ENCODE results near the gene C13orf46. TPM values are rescaled to one million over a fixed set of nuclear protein-coding genes. Genes with fewer than 3 reads are reported as not detected.

C13orf46 gene
- total RNA-seq, 1 experiment from 2014 or later: 0.12 TPM

DNA sequence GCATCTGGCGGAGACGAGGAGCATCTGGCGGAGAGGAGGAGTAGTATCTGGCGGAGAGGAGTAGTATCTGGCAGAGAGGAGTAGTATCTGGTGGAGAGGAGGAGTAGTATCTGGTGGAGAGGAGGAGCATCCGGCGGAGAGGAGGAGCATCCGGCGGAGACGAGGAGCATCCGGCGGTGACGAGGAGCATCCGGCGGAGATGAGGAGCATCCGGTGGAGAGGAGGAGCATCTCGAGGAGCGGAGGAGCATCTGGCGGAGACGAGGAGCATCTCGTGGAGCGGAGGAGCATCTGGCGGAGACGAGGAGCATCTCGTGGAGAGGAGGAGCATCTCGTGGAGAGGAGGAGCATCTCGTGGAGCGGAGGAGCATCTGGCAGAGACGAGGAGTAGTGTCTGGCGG lies 18.6 kb downstream of the C13orf46 start:
- no peak for DNase-seq (ENCODE audit: low spot score)

DNA sequence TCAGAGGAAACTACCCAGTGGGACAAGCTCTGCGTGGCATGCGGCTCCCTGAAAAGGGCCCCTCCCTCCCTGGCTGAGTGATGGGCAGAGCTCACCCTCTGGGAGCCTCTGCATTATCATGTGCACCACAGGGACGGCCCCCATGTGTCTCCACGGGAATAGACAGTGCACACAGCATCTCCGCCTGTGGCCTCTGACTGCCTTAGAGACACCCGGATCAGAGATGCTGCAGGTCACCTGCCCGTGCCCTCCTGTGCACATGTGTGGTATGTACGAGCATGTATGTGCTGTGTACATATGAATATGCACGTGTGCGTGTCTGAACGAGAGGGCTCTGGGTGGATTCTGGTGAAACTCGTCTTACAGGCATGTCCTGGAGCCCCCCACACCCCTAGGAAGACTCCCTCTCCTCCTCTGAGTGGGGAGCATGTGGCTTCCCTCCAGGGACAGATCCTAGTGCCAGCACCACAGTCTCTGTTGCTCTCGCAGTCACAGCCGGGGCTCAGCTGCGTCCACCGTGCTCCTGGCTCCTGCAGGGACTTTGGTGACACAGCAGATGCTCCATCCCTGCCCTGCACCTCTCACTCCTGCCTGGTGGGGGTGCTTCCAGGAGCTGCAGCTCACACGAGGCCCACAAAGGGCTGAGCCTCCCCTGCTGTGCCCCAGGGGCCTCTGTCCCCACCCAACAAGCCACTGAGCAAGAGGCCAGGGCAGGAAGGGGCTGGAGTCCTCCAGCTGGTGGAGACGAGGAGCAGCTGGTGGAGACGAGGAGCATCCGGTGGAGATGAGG lies 19.6 kb downstream of the C13orf46 start:
- no peak for DNase-seq (ENCODE audit: low spot score)

DNA sequence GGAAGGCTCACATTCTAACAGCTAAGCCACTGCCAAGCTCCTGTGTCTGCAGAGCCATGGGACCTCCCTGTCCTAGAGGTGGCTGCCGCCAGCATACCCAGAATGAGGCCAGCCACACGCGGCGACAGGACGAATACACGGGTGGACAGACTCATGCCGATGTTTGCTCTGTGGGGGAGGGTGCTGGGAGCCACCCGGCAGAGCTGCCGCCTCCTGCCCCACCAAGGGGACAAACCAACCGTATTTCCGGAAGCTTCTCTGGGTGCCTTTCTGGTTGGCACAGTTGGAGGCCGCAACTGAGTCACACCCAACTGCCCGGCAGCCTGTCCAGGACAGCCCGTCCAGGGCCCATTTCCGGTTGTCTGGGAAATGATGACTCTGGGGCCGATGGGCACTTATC lies 20.3 kb downstream of the C13orf46 start:
- no peak for DNase-seq (ENCODE audit: low spot score)

DNA sequence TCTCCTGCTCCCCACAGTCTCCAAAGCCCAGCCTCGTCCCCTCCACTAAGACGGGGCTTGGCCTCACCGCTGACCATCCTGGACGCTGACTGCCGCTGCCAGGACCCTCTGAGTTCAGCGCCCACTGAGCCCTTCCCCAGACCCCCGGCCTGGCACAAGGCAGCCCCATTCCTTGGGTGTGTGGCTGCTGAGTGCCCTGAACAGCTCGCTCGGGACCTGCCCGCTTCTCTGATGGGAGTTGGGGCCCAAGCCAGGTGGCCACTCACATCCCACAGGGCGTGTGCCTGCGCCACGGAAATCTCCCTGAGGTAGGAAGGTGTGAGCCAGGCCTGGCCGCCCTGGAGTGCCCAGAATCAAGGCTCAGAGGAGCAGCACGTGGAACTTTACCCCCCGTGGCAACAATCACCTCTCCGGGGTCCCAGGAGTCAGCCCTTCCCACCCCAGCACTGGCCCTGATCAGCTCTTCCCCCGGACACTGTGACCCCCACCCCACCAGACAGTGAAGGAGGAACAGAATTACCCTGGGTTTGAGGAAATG lies 20.8 kb downstream of the C13orf46 start:
- no peak for DNase-seq (ENCODE audit: low spot score)

DNA sequence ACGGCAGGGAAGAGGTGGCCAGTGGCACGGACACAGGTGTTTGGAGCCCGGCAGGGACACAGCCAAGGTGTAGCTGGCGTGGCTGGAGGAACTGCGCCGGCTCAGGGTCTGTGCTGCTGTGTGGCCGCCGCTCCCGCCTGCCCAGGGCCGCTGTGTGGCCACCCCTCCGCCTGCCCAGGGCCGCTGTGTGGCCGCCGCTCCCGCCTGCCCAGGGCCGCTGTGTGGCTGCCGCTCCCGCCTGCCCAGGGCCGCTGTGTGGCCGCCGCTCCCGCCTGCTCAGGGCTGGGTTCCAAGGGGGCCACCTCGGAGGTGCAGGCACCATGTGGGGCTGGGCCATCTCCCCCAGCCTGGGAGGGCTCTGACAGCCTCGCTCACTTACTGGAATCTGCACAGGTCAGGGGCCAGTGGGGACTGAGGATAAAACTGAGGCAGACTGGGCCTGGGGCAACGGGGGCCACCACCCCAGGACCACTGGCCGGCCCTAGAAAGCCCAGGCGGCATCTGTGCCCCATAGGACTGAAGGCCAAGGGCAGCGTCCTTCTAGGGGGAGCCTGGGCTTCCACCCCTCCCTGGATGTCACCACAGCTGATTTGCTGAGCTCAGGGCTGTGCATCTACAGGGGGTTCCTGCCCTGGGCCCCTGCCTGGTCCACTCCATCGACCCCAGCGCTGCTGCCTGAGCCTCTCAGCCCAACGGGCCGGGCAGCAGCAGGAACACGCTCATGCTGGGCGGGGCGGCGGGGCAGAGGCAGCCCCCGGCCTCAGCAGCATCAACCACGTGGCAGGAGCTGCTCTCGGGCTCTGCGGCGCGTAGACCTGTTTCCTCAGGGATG lies 21.5 kb downstream of the C13orf46 start:
- DNase-seq (ENCODE audit: low spot score): no peak

DNA sequence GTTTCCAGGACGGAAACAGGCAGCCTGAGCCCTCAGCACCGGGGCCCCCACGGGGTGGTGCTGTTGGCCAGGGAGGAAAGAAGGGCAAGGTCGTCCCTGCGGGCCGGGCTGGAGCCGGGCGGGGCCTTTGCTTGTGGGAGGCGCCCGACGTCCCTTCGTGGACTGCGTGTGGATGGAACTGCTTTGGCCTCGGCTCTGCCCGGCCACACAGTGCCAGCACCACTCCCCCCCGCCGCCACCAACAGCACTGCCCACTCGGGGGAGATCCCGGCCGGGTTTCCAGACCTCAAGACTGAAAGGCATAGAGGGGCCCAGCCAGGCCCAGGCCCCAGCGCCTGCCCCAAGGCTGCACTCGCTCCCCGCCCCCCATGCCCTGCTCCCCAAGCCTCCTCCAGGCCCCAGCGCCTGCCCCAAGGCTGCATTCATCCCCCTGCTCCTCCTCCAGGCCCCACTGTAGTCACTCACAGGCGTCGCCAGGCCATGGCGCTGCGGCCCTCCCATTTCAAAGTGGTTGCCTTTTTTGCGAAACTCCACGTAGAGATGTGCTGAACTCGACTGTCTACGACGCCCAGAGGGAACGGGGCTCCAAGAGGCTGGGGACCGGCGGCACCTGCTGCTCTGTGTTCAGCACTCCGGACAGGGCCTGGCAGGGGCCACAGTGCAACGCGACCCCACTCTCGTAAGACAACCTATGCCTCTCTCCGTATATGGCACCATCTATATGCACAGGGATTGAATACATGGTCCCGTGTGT lies 22.5 kb downstream of the C13orf46 start:
- DNase-seq (ENCODE audit: low spot score): no peak

DNA sequence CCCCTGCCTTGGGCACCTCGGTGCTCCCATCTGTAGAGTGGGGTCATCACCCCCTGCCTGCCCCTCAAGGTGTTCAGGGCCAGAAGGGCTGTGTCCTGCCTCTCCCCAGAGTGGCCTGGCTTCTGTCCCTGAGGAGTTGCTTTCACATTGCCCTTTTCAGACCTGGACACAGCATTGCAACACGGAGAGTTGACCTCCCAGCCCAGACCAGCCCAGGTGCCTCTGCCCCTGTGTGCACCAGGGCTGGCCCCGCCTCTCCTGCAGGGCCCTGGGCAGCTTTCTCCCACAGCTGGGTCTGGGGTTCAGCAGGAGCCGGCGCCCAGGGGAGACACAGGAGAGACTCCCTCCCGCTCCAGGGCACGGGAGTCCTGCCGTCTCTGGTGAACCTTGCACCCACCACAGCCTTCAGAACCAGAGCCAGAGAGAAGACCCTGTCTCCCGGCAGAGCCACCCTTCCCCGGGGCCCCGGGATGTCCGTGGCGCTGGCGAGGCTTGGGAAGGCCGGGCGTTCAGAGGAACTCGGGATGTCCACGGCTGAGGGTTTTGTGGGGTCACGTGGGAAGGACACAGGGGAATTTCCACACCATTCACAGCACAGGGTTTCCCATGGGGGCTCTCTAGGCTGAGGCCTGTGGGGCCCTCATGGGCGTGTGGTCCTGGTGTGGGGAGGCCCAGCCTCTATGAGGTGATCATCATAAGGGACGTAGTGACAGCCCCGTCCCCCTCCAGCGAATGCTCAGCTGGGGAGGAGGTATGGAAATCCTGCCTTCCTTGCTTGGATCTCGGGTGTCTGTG lies 23.2 kb downstream of the C13orf46 start:
- no peak for DNase-seq (ENCODE audit: low spot score)

DNA sequence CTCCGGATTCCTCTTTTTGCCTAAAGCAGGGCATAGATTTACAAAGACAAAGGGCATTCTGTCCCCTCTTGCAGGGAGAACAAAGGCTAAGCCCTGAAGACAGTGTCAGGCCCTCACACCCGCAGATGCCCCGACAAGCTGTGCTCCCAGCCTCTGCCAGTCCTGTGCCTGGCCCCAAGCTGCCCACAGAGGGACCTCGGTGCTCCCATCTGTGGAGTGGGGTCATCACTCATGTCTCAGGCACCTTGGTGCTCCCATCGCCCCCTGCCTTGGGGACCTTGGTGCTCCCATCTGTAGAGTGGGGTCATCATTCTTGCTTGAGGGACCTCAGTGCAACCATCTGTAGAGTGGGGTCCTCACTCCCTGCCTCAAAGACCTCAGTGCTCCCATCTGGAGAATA lies 24.3 kb downstream of the C13orf46 start:
- no peak for DNase-seq (ENCODE audit: low spot score)

DNA sequence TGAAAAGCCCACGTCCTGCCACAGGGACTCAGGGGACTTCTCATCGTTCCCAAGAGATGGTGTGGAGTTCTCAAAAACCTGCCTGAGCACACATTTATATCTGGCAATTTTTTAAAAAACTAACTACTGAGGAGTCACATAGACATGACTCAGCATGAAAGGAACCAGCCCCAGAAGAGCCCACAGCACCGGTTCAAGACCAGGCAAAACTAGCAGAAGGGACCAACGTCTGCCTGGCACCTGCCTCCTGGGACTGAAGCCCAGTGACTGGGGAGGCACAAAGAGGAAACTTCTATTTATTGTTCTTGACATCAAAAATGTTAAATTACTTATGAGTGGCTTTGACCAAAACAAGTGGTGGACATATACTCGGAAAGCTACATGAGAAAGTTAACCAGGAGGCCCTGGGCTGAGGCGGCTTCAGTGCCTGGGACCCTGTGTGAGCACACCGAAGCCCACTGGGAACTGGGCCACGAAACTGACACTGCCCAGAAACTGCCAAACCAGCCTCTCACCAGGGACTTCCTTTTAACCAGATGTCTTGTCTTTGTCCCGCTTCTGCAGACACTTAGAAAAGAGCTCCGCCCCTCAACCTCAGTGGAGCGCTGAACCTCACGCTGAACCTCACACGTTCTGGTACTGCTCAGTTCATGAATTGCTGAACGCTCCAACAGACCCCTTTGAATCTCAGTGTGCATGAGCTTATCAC lies 25.7 kb downstream of the C13orf46 start:
- no peak for DNase-seq (ENCODE audit: low spot score)

DNA sequence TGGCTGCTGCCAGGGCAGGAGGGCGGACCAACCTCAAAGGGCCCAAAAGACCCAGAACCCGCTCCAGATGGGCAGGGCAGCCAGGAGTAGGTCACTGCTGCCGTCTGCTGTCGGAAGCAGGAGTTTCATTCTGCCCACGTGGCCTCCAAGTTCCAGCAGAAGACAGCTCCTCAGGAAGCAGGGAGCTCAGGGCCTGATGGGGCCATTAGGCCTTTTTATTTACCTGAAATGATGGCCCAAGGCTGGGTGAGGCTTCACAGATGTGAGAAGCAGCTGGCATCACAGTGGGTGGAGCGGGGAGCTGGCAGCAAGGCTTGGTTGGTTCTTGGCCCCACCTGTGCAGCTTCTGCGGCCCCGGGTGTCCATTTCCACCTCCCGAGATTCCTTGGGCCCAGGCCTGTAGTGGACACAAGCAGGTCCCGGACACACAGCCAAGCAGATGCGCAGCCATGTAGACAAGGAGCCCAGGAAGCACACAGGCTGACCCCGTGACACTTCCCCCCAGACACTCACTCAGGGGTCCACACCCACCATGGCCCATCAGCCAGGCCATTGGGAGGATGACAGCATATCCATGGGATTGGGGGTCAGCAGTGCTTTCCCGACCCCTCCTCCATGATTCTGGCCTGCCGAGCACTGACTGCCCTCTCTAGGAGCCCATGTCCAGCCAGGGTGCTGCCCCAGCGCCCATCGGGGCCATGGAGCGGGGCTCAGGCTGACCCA lies 26.4 kb downstream of the C13orf46 start:
- DNase-seq (ENCODE audit: low spot score): no peak

DNA sequence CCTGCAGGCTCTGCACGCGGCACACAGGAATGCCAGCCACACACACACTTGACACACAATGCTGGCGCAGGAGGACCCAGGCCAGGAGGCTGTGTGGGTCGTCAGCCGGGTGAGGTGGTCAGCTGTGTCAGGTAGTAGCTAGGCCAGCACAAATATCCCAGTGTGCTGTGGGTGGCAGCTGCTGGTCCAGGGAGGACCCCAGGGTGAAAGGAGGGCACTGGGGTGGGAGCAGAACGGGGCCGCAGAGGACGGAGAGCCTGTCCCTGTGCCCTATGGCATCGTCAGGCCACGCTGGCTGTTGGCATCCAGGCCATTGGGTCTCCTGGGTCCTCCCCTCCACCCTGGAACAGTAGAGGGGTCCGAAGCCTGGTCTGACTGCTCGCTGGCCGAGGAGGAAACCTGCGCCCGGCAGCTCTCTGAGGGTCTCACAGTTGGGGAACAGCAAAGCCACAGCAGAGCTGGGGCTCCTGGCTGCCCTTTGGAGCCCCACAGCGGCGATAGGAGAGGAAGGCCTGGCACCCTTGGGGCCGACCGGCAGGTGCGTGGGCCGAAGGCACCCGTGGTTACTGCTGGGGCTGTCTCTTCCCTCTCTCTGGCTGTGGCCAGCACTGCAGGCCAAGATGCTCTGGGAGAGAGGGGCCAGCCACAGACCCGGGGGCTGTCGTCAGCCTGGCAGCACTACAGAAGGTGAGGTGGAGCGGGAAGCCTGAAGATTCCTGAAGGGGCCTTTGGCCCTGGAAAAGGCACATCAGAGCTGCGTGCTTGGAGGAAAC lies 27.3 kb downstream of the C13orf46 start:
- DNase-seq (ENCODE audit: low spot score): no peak

DNA sequence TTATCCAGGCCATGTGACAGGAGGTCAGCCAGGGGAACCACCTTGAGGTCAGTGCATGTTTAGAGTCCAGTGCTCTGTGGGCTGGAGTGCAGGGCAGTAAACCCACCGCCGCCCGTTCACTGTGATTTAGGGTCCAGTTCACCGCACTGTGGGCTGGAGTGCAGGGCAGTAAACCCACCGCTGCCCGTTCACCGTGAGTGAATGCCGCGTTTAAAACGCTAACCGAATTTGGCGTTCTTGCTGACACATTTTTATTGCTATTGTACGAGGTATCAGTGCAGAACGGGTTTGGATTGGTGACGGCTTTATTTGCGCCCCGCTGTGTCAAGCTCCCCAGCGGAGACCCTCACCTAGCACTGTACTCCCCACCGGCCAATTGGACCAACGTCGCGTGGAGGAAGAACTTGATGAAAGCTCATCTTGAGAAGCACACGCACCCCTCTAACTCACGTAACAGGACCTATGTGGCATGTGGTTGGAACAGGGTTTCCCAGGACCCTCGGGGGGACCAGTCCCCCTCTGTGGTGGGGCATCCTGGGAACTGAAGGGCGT lies 27.9 kb downstream of the C13orf46 start:
- no peak for DNase-seq (ENCODE audit: low spot score)

DNA sequence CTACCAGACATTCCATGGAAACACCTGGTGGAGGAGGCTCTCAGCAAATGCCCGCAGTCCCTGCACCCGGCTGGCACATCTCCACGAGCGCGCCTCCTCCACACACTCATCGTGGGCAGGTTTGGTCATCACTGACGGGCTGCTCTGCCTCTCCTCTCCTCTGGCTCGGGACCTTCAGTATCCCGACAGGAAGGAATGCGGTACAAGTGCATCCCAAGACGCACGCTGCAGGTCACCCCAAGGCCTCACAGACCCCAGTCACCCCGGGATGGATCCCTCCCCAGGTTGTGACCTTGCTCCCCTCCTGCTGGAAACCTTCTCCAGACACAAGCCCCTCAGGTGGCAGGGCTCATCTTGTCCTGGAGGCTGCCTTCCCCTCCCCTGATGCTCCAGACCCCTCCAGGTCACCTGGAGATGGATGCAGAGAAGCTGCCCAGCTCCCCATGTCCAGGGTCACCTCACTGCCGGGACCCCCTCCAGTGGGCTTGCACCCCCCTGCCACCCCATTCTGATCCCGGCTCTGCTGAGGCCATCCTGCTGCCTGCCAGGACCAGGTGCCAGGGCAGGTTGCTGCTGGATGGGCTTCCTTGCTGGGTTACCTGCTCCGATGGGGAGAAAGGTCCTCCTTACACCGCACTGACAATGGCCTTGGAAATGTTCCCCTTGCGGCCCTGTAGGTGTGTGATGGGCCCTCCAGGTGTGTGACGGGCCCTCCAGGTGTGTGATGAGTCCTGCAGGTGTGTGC lies 29.9 kb downstream of the C13orf46 start:
- DNase-seq (ENCODE audit: low spot score): no peak

DNA sequence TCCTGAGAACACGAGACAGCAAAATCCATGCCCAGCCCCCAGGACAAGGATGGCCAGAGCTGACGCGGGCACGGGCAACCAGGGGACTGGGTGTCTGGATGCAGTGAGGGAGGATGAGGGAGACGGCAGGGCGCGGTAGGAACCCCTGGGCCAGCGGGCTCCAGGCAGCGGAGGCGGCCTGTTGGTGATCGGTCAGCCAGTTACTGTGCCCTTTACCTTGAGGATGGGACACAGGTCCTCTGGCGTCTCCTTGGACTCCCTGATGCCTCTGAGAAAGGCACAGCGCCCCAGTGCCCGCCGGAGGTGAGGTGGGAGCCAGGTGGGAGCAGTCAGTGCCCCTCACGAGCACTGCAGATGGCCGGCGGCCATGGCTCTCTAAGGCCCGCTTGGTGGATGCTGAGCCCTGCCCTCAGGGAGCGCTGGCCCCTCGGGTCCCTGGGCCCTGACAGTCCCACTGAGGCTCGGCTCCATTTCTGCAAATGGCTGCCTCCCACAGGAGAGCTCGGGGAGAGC lies 31.2 kb downstream of the C13orf46 start:
- DNase-seq (ENCODE audit: low spot score): no peak

DNA sequence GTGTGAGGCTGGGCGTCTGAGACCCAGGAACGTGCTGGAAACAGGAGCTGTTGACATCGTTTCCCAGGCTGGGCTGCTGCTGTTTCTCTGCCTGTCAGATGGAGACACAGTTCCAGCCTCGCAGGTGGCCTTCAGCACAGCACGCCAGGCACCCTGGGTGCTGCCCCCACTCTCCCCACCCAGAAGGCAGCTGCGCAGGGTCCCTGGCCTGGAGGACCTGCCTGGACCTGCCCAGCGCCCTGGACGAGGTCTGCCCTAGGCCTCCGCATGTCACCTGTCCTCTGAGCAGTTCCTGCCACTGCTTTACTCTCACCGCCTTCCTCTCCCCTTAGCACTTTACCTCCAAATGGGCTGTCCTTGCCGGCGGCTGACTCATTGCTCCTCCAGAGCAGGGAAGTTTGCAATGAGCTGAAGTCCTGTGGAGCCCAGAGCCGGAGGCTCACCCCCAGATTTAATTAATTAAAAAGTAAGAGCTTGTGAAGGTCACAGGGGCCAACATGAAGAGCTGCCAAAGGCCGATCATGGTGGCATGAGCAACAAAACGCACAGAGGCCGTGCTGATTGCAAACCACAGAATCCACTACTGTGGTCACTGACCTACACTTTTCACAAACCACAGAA lies 32.2 kb downstream of the C13orf46 start:
- DNase-seq (ENCODE audit: low spot score): peak; percentile 83

DNA sequence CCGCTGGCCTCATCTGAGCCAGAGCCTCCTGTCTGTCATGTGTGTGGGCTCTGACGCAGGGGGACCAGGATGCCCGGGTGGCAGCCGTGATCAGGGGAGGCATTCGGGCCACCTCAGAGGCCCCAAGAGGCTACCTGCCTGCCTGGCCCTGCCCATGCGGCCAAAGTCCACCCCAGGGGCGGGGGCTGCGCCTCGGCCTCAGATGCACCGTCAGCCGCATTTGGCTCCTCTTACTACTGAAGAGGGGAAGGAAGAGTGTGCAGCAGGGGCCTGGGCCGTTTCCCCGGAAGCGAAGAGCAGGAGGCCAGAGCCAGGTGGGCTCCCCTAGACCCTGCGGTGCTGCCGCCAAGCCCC lies 34.0 kb downstream of the C13orf46 start:
- no peak for DNase-seq (ENCODE audit: low spot score)

DNA sequence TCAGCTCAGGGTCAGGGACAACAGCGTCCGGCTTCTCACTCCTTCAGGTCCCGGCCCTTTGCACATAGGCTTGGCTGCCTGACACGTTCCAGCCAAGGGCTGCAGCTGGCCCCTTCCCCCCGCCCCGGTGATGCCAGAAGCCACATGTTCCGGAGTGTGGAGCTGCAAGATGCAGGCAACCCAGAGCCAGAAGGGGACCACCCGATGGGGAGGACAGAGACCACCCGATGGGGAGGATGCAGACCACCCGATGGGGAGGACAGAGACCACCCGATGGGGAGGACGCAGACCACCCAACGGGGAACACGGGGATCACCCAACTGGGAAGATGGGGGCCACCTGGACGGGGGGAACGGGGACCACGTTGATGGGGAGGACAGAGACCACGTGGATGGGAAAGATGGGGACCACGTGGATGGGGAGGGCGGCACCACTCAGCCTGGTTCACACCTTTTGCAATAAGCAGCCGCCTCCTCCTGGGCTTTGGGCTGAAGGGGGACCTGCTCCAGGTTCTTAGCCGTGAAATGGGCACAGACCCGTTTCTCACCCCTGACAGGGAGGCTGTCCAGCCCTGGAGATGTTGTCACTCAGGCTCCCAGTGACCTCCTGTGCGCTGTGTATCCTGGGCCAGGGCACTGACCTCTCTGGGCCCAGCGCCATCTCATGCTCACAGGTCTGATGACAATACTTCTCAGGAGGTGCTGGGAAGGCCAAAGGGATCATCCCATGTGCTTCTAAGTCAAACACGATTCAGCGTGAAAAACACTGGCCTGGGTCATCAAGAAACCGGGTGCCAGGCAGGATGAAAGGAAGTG lies 34.5 kb downstream of the C13orf46 start:
- DNase-seq (ENCODE audit: low spot score): no peak
